ENCODE results near the gene SPATS2L. TPM values are rescaled to one million over a fixed set of nuclear protein-coding genes. Genes with fewer than 3 reads are reported as not detected.
A peak's percentile ranks its signal among the peaks of the same experiment; 100 is the strongest.

The SPATS2L gene
- total RNA-seq, 1 donor from 2014 or later, result 92.7 TPM

DNA sequence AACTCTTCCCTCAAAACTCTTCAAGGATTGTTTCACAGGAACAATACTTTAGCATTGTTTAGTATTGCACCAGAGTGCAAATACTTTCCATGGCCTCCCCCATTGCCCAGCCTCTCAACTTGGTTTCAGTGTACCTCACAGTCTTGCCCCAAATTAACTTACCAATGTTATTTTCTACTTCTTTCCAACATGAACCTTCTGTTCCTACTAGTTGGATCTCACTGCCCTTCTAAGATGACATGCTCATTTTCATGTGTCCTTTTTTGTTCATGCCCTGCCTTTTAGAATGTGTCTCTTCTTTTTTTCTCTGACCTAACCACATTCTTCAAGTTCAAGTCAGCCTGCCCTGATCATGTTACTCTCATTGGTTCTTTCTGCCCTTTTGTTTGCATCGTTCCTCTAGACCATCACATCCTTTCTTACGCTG is 4.1 kb downstream of the SPATS2L start:
- DNase-seq (no peak), ATAC-seq (no peak)
- peaks cover 31% of the 10 kb centered on the region for H3K4me1 ChIP-seq
- TF ChIP-seq, protein P1, sequence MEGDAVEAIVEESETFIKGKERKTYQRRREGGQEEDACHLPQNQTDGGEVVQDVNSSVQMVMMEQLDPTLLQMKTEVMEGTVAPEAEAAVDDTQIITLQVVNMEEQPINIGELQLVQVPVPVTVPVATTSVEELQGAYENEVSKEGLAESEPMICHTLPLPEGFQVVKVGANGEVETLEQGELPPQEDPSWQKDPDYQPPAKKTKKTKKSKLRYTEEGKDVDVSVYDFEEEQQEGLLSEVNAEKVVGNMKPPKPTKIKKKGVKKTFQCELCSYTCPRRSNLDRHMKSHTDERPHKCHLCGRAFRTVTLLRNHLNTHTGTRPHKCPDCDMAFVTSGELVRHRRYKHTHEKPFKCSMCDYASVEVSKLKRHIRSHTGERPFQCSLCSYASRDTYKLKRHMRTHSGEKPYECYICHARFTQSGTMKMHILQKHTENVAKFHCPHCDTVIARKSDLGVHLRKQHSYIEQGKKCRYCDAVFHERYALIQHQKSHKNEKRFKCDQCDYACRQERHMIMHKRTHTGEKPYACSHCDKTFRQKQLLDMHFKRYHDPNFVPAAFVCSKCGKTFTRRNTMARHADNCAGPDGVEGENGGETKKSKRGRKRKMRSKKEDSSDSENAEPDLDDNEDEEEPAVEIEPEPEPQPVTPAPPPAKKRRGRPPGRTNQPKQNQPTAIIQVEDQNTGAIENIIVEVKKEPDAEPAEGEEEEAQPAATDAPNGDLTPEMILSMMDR (IDR thresholded peaks at IDR 0.05), result no peak
- intact Hi-C loops (cut with DNase I), result no loop called here
- H3K27ac ChIP-seq, result no peak overlapping the region
- no peaks in the 10 kb centered on the region for H3K36me3 ChIP-seq
- H3K27me3 ChIP-seq, result no peaks in the 10 kb centered on the region
- H3K9me3 ChIP-seq, result no peaks in the 10 kb centered on the region
- H3K4me3 ChIP-seq, result no peak overlapping the region

DNA sequence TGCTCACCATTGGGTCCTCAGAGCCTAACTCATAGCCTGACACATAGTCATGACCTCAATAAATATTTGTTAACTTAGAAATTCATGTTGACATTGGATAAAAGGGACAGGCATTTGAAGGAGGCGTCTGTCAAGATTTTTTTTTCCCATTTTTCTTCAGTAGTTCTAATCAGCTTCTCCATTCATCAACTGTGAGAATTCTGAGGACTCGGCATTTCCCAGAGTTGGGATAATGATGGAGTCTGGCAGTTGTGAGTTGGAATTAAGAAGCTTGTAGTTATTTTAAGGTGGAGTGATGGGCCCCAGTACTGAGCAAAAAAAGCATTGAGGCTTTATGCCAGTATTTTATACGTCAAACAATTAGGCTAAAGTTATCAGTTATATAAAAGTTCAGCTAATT is 4.6 kb downstream of the SPATS2L start:
- intact Hi-C loops (cut with DNase I), result no loop called here
- Histone ChIP-seq H3K4me1 (peaks cover 31% of the 10 kb centered on the region), H3K27ac (no peak overlapping the region), H3K9me3 (no peaks in the 10 kb centered on the region), H3K27me3 (no peaks in the 10 kb centered on the region), H3K4me3 (no peak overlapping the region), H3K36me3 (no peaks in the 10 kb centered on the region)
- DNase-seq (no peak), ATAC-seq (no peak)
- TF ChIP-seq, protein P1 (IDR thresholded peaks at IDR 0.05), result no peak

DNA sequence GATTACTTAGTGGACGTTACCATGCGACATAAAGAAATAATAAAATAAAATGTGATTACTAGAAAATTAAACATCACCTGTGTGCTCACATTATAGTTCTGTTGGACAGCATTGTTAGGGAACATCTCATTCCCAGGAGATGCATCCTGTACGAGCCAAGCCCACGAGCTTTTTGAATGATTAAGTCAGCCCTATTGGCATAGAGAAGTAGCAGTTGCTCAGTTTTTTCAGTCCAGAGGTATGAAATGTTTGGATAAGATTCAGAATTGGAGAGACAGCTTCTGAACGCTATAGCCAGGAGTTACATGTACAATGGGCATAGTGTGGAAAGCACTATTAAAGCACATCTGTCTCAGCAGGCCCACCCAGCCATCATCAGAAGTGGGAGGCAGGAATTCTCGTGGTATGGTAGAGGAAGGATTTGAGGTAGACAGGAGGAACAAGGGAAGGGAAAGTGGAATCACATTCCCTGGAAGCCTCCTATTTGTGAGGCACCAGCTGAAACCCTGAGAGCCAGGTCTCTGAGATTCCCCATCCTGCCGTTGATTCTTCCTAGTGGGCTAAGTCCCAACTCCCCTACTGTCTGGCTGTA is 8.6 kb downstream of the SPATS2L start:
- Histone ChIP-seq H3K36me3 (no peaks in the 10 kb centered on the region), H3K4me1 (peaks cover 46% of the 10 kb centered on the region), H3K9me3 (no peaks in the 10 kb centered on the region), H3K27ac (no peak overlapping the region), H3K4me3 (no peak overlapping the region), H3K27me3 (no peaks in the 10 kb centered on the region)
- ATAC-seq (no peak), DNase-seq (no peak)
- TF ChIP-seq, protein P1 (IDR thresholded peaks at IDR 0.05), result no peak
- intact Hi-C loops (cut with DNase I), result no loop called here

DNA sequence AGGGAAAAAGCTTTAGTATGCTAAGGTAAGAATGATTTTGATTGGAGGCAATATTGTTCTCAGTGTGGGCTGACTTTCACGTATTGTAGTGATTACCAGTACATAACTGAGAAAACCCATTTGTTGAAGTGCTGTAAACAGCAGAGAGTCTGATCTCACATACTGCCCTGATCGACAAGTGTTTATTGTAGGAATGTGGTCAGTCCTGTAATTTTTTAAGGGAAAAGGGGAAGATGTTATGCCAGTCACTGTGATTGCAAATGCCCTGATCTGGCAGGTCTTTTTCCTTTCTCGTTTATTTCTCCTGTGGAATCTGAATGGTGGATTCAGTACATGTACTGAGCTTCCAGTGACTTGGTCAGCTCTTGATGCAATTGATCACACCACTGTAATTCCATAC is 11.5 kb downstream of the SPATS2L start:
- Histone ChIP-seq H3K4me1 (peaks cover 31% of the 10 kb centered on the region), H3K27me3 (no peaks in the 10 kb centered on the region), H3K27ac (no peak overlapping the region), H3K36me3 (no peaks in the 10 kb centered on the region), H3K4me3 (no peak overlapping the region), H3K9me3 (no peaks in the 10 kb centered on the region)
- TF ChIP-seq, protein P1 (IDR thresholded peaks at IDR 0.05), result no peak
- no peak for DNase-seq
- intact Hi-C loops (cut with DNase I), result no loop called here
- peak; percentile 61 for ATAC-seq

DNA sequence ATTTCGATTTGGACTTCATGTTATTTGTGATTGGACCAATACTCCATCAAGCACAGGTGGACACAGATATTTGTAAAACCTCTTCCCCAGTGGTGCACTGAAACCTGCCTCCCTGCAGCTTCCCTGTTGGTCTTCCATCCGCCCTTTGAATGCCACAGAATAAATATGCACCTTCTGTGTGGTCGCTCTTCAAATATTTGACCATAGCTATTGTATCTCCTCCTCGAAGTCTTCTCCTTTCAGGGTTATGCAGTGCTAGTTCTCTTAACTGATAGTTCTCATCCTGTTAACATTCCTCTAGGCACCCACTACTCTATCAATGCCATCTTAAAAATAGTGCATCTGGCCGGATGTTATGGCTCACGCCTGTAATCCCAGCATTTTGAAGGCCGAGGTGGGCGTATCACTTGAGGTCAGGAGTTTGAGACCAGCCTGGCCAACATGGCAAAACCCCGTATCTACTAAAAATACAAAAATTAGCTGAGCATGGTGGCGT is 12.5 kb downstream of the SPATS2L start:
- H3K4me1 ChIP-seq, result peaks cover 31% of the 10 kb centered on the region
- H3K9me3 ChIP-seq, result no peaks in the 10 kb centered on the region
- H3K27ac ChIP-seq, result no peak overlapping the region
- no peaks in the 10 kb centered on the region for H3K27me3 ChIP-seq
- DNase-seq (no peak), ATAC-seq (no peak)
- H3K4me3 ChIP-seq, result no peak overlapping the region
- H3K36me3 ChIP-seq, result no peaks in the 10 kb centered on the region
- intact Hi-C loops (cut with DNase I), result no loop called here
- TF ChIP-seq, protein P1 (IDR thresholded peaks at IDR 0.05), result no peak
